Measurements from ENCODE around the gene SYT8. TPM values are rescaled to one million over a fixed set of nuclear protein-coding genes. Genes with fewer than 3 reads are reported as not detected.

SYT8 gene
- total RNA-seq (2014; rRNA removed; shearing (Covaris generic)): not detected in 2 replicates
- not detected in 2 replicates for total RNA-seq (2022)
- not detected for Bru-seq, nascent RNA
- not detected for BruChase-seq, experiment 1, labeled RNA remaining after a 6-hour chase
- BruChase-seq, experiment 2, labeled RNA remaining after a 2-hour chase: not detected
- long read RNA-seq: 0 reads

GRCh38 chr11:1834779-1835670 lies at the start of gene SYT8:
TSS of gene SYT8 (plus strand) at chr11:1834990. CDS start at chr11:1835106, 116 bp downstream.
- no peak within 1 kb of the TSS for H3K4me2 ChIP-seq (ENCODE audit: low read length)
- no peaks in the 10 kb centered on the region for H4K20me1 ChIP-seq (ENCODE audit: insufficient read depth, low read length)
- H2AFZ ChIP-seq (ENCODE audit: low read length): no peak within 1 kb of the TSS
- DNase-seq (ENCODE audit: low spot score): no peak
- no TSS peak for BruUV-seq (replicated peaks)
- CTCF ChIA-PET (ENCODE audit: unreplicated experiment): no interaction called here
- no peak within 1 kb of the TSS for H3K27ac ChIP-seq (ENCODE audit: low read depth, low read length, poor library complexity, severe bottlenecking)
- no peaks in the 10 kb centered on the region for H3K36me3 ChIP-seq (ENCODE audit: insufficient read depth, low read length)
- H3K79me2 ChIP-seq (ENCODE audit: insufficient read depth, low read depth, low read length): no peaks in the 10 kb centered on the region
- no peak within 1 kb of the TSS for H3K4me3 ChIP-seq (ENCODE audit: low read depth, low read length, poor library complexity, severe bottlenecking)
- peaks cover 22% of the 10 kb centered on the region for H3K4me1 ChIP-seq (ENCODE audit: insufficient read depth, low read length, poor library complexity, severe bottlenecking)
- intact Hi-C loops (cut with micrococcal nuclease; ENCODE audit: unreplicated experiment): no loop called here
- POLR2A ChIA-PET: interaction anchor here (0.6 kb wide), 1 partner anchor 78 kb away, joined by 3 read pairs; no protein-coding TSS in a partner anchor
- no peaks in the 10 kb centered on the region for H3K9me3 ChIP-seq (ENCODE audit: low read length)
- TF ChIP-seq CTCF (conservative IDR thresholded peaks at IDR 0.05; ENCODE audit: low read length): no peak
- no peak for TF ChIP-seq EZH2phosphoT487 (IDR thresholded peaks at IDR 0.05; ENCODE audit: borderline replicate concordance, low read depth, low read length)
- no peaks in the 10 kb centered on the region for H3K9me2 ChIP-seq (ENCODE audit: insufficient read depth, low read length)

GRCh38 chr11:1785749-1786413 lies 48.9 kb upstream of the SYT8 start:
- Histone ChIP-seq H3K4me1 (ENCODE audit: insufficient read depth, low read length, poor library complexity, severe bottlenecking) (no peaks in the 10 kb centered on the region), H3K9me3 (ENCODE audit: low read length) (no peaks in the 10 kb centered on the region), H3K27ac (ENCODE audit: low read depth, low read length, poor library complexity, severe bottlenecking) (no peak overlapping the region), H3K4me2 (ENCODE audit: low read length) (no peak overlapping the region), H3K4me3 (ENCODE audit: low read depth, low read length, poor library complexity, severe bottlenecking) (no peak overlapping the region), H3K36me3 (ENCODE audit: insufficient read depth, low read length) (no peaks in the 10 kb centered on the region), H2AFZ (ENCODE audit: low read length) (no peak overlapping the region), H3K79me2 (ENCODE audit: insufficient read depth, low read depth, low read length) (no peaks in the 10 kb centered on the region), H4K20me1 (ENCODE audit: insufficient read depth, low read length) (no peaks in the 10 kb centered on the region), H3K9me2 (ENCODE audit: insufficient read depth, low read length) (no peaks in the 10 kb centered on the region)
- no TSS peak for BruUV-seq (replicated peaks)
- CTCF ChIA-PET (ENCODE audit: unreplicated experiment): no interaction called here
- POLR2A ChIA-PET: no interaction called here
- no peak for DNase-seq (ENCODE audit: low spot score)
- no peak for TF ChIP-seq CTCF (conservative IDR thresholded peaks at IDR 0.05; ENCODE audit: low read length)
- no peak for TF ChIP-seq EZH2phosphoT487 (IDR thresholded peaks at IDR 0.05; ENCODE audit: borderline replicate concordance, low read depth, low read length)
- intact Hi-C loops (cut with micrococcal nuclease; ENCODE audit: unreplicated experiment): no loop called here
